MG63 (cell line): ENCODE results near the gene RSF1. TPM values are rescaled to one million over a fixed set of nuclear protein-coding genes. Genes with fewer than 3 reads are reported as not detected.

Experiments used
- DNase-seq: peaks from one replicate; pipeline ENCODE4 v3.0.0-alpha.2; 2020
- H3K27me3 ChIP-seq: fragments of 250-450 bp; sonication (Bioruptor Pico); 2 replicates; pipeline ENCODE4 v1.5.1; 2020; ENCODE audit warnings: mild to moderate bottlenecking, moderate library complexity
- H3K36me3 ChIP-seq: fragments of 250-450 bp; sonication (Bioruptor Pico); 2 replicates; pipeline ENCODE4 v1.5.1; 2020; ENCODE audit warnings: mild to moderate bottlenecking, moderate library complexity
- H3K4me3 ChIP-seq: fragments of 250-450 bp; sonication (Bioruptor Pico); 2 replicates; pipeline ENCODE4 v1.5.1; 2020; ENCODE audit warnings: mild to moderate bottlenecking, moderate library complexity
- H3K9me3 ChIP-seq: fragments of 250-450 bp; sonication (Bioruptor Pico); 2 replicates; pipeline ENCODE4 v1.5.1; 2020; ENCODE audit warnings: mild to moderate bottlenecking, moderate library complexity
- total RNA-seq: library from RNA; depleted of rRNA; stranded (reverse); fragments of >200 nt; shearing (Covaris generic); gene quantifications from 2 replicates; pipeline ENCODE4 v1.2.3, GENCODE V29; 2014; ENCODE audit warnings: low replicate concordance

The RSF1 gene
- total RNA-seq, 1 experiment from 2014 or later: 7.3 TPM

- Histone ChIP-seq H3K4me3 (no peak overlapping the region), H3K36me3 (peaks cover 50% of the 10 kb centered on the region)
These were observed 143.4 kb downstream of the RSF1 start for GRCh38 chr11:77677138-77677537.

GRCh38 chr11:77672264-77672663 is 148.3 kb downstream of the RSF1 start:
- Histone ChIP-seq H3K9me3 (no peaks in the 10 kb centered on the region), H3K27me3 (no peaks in the 10 kb centered on the region), H3K36me3 (peaks cover 67% of the 10 kb centered on the region), H3K4me3 (no peak overlapping the region)
- DNase-seq: peak; percentile 94

More at GRCh38 chr11:77677138-77677537, 143.4 kb downstream of the RSF1 start:
- Histone ChIP-seq H3K27me3 (no peaks in the 10 kb centered on the region), H3K9me3 (no peaks in the 10 kb centered on the region)
- DNase-seq: no peak

GRCh38 chr11:77669848-77670511 is 150.5 kb downstream of the RSF1 start:
- DNase-seq: no peak
- Histone ChIP-seq H3K4me3 (no peak overlapping the region), H3K27me3 (no peaks in the 10 kb centered on the region), H3K36me3 (peaks cover 51% of the 10 kb centered on the region), H3K9me3 (no peaks in the 10 kb centered on the region)

- no peak for DNase-seq
- peaks cover 38% of the 10 kb centered on the region for H3K36me3 ChIP-seq
These were observed 151.8 kb downstream of the RSF1 start for GRCh38 chr11:77668760-77669159.

GRCh38 chr11:77665240-77665965 is 155.1 kb downstream of the RSF1 start:
- no peaks in the 10 kb centered on the region for H3K9me3 ChIP-seq
- DNase-seq: no peak
- H3K27me3 ChIP-seq: no peaks in the 10 kb centered on the region
- H3K36me3 ChIP-seq: peaks cover 21% of the 10 kb centered on the region
- H3K4me3 ChIP-seq: no peak overlapping the region

More at GRCh38 chr11:77668760-77669159, 151.8 kb downstream of the RSF1 start:
- no peak overlapping the region for H3K4me3 ChIP-seq
- no peaks in the 10 kb centered on the region for H3K9me3 ChIP-seq
- no peaks in the 10 kb centered on the region for H3K27me3 ChIP-seq

- Histone ChIP-seq H3K36me3 (no peaks in the 10 kb centered on the region; the same call in 1 of the 2 replicates), H3K4me3 (no peak overlapping the region), H3K9me3 (no peaks in the 10 kb centered on the region), H3K27me3 (no peaks in the 10 kb centered on the region)
- no peak for DNase-seq
These were observed 158.9 kb downstream of the RSF1 start for GRCh38 chr11:77661670-77662069.

- DNase-seq: no peak
- H3K9me3 ChIP-seq: no peaks in the 10 kb centered on the region
- no peaks in the 10 kb centered on the region for H3K36me3 ChIP-seq
- H3K27me3 ChIP-seq: no peaks in the 10 kb centered on the region
- H3K4me3 ChIP-seq: no peak overlapping the region
These were observed 159.6 kb downstream of the RSF1 start for GRCh38 chr11:77660947-77661346.

GRCh38 chr11:77658213-77659013 is 162.1 kb downstream of the RSF1 start:
- no peak overlapping the region for H3K4me3 ChIP-seq
- H3K9me3 ChIP-seq: no peaks in the 10 kb centered on the region
- no peak for DNase-seq
- no peaks in the 10 kb centered on the region for H3K27me3 ChIP-seq
- no peaks in the 10 kb centered on the region for H3K36me3 ChIP-seq

GRCh38 chr11:77656362-77656761 is 164.2 kb downstream of the RSF1 start:
- H3K4me3 ChIP-seq: no peak overlapping the region
- DNase-seq: no peak
- no peaks in the 10 kb centered on the region for H3K27me3 ChIP-seq
- H3K36me3 ChIP-seq: no peaks in the 10 kb centered on the region
- no peaks in the 10 kb centered on the region for H3K9me3 ChIP-seq

GRCh38 chr11:77654770-77655434 is 165.6 kb downstream of the RSF1 start:
- Histone ChIP-seq H3K9me3 (no peaks in the 10 kb centered on the region), H3K4me3 (no peak overlapping the region), H3K36me3 (no peaks in the 10 kb centered on the region), H3K27me3 (no peaks in the 10 kb centered on the region)
- DNase-seq: no peak

- DNase-seq: no peak
- Histone ChIP-seq H3K4me3 (no peak overlapping the region), H3K36me3 (no peaks in the 10 kb centered on the region)
These were observed 170.4 kb downstream of the RSF1 start for GRCh38 chr11:77650123-77650522.

GRCh38 chr11:77647654-77648305 is 172.7 kb downstream of the RSF1 start:
- H3K27me3 ChIP-seq: no peaks in the 10 kb centered on the region
- no peak overlapping the region for H3K4me3 ChIP-seq
- H3K9me3 ChIP-seq: no peaks in the 10 kb centered on the region
- DNase-seq: peak; percentile 35
- no peaks in the 10 kb centered on the region for H3K36me3 ChIP-seq

More at GRCh38 chr11:77650123-77650522, 170.4 kb downstream of the RSF1 start:
- Histone ChIP-seq H3K9me3 (no peaks in the 10 kb centered on the region), H3K27me3 (no peaks in the 10 kb centered on the region)

GRCh38 chr11:77644887-77645286 is 175.6 kb downstream of the RSF1 start:
- Histone ChIP-seq H3K27me3 (no peaks in the 10 kb centered on the region), H3K9me3 (no peaks in the 10 kb centered on the region), H3K36me3 (no peaks in the 10 kb centered on the region), H3K4me3 (no peak overlapping the region)
- DNase-seq: no peak

GRCh38 chr11:77642228-77642627 is 178.3 kb downstream of the RSF1 start:
- no peak overlapping the region for H3K4me3 ChIP-seq
- no peaks in the 10 kb centered on the region for H3K27me3 ChIP-seq
- no peaks in the 10 kb centered on the region for H3K9me3 ChIP-seq
- H3K36me3 ChIP-seq: no peaks in the 10 kb centered on the region
- no peak for DNase-seq

GRCh38 chr11:77637345-77638165 is 183.0 kb downstream of the RSF1 start, which contains the start of gene CLNS1A:
Gene CLNS1A, minus strand, starts transcription at chr11:77637794. Its CDS starts 80 bp downstream, at chr11:77637714.
- H3K27me3 ChIP-seq: no peaks in the 10 kb centered on the region
- peak; percentile 91 for DNase-seq
- H3K36me3 ChIP-seq: peaks cover 11% of the 10 kb centered on the region
- no peaks in the 10 kb centered on the region for H3K9me3 ChIP-seq
- H3K4me3 ChIP-seq: peak within 1 kb of the TSS; percentile 93
